GM13977 (cell line): ENCODE measurements around the gene RXRA.

Experiments
- DNase-seq: peaks from one replicate; pipeline ENCODE4 v3.0.0; 2012; ENCODE audit warnings: low spot score
- CTCF ChIP-seq: IDR thresholded peaks from 2 replicates; pipeline ENCODE4 v1.5.1; 2012; ENCODE audit warnings: mild to moderate bottlenecking, control low read depth; ENCODE audit not compliant: insufficient read depth; ENCODE audit errors: extremely low read depth, missing control alignments
- in situ Hi-C: fragments of 300-500 bp; cut with MboI; formaldehyde crosslinking; loops from one replicate; pipeline ENCODE4 v1.12.0; 2022; ENCODE audit warnings: low sequenced_read_pairs, low pct_unique_long_range_greater_than_20kb, mixed read lengths, inconsistent platforms; ENCODE audit not compliant: unreplicated experiment

RXRA gene

GRCh38 chr9:134364391-134365114 lies 38.3 kb downstream of the RXRA start:
- DNase-seq = no peak
- in situ Hi-C loops = no loop called here
- peak; percentile 45 for TF ChIP-seq CTCF

GRCh38 chr9:134365115-134365596 lies 38.9 kb downstream of the RXRA start:
- in situ Hi-C loops = no loop called here
- no peak for TF ChIP-seq CTCF
- no peak for DNase-seq

- no peak for TF ChIP-seq CTCF
- DNase-seq = no peak
- in situ Hi-C loops = no loop called here
Measured at GRCh38 chr9:134365791-134366222, 39.6 kb downstream of the RXRA start.

GRCh38 chr9:134366223-134367031 lies 40.2 kb downstream of the RXRA start:
- no peak for DNase-seq
- no peak for TF ChIP-seq CTCF
- in situ Hi-C loops = no loop called here

- in situ Hi-C loops = no loop called here
- DNase-seq = no peak
- TF ChIP-seq CTCF = no peak
Measured at GRCh38 chr9:134367061-134367460, 40.8 kb downstream of the RXRA start.

GRCh38 chr9:134367791-134368490 lies 41.7 kb downstream of the RXRA start:
- no peak for TF ChIP-seq CTCF
- no peak for DNase-seq
- in situ Hi-C loops = no loop called here
